GM21447 (cell line): Measurements from ENCODE around the gene NR1H2.
A peak's percentile ranks its signal among the peaks of the same experiment; 100 is the strongest.

Experiments
- ATAC-seq: cut with Tn5 transposase; IDR thresholded peaks from one replicate; pipeline ENCODE4 v1.9.1; 2021; ENCODE audit not compliant: unreplicated experiment

Gene NR1H2

DNA sequence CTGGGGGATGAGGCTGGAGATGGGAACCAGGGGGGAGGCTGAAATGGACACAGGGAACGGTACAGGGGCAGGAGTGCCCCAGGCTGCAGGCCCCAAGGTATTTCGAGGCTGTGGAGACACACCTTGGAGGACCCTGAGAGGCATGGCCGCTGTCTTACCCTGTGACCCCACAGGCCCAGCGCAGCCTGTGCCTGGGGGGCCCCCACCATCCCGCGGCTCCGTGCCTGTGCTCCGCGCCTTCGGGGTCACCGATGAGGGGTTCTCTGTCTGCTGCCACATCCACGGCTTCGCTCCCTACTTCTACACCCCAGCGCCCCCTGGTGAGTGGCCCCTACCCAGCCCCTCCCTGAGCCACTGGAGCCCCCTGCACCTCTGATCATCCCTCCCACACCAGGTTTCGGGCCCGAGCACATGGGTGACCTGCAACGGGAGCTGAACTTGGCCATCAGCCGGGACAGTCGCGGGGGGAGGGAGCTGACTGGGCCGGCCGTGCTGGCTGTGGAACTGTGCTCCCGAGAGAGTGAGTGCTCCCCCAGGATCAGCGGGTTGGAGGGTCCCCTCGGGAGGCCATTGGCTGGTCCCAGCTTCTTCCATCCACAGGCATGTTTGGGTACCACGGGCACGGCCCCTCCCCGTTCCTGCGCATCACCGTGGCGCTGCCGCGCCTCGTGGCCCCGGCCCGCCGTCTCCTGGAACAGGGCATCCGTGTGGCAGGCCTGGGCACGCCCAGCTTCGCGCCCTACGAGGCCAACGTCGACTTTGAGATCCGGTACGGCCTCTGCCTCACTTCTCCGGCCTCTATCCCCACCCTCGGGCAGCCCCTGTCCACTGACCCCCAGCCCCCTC lies 25.6 kb downstream of the NR1H2 start:
- no peak for ATAC-seq

DNA sequence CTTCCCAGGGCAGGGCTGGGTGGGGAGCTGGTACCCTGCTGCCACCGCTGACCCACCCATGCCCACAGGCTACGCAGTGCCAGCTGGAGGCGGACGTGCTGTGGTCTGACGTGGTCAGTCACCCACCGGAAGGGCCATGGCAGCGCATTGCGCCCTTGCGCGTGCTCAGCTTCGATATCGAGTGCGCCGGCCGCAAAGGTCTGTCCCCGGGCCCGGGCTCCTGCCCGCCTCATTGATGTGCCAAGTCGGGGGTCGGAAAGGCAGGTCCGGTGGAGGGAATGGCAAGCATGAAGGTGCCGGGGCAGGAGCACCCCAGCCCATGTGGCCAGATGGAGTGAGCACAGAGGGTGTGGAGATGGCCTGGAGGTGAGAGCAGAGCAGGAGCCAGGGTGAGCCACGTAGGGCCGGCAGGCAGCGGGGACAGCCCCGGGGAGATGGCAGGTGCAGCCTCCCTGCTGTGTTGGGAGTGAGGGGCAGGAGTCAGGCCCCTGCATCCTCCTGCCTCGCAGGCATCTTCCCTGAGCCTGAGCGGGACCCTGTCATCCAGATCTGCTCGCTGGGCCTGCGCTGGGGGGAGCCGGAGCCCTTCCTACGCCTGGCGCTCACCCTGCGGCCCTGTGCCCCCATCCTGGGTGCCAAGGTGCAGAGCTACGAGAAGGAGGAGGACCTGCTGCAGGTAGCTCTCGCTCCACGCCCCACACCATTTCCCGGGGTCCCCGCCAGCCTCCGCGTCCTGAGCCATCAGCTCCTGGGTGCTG lies 26.5 kb downstream of the NR1H2 start:
- ATAC-seq: no peak

DNA sequence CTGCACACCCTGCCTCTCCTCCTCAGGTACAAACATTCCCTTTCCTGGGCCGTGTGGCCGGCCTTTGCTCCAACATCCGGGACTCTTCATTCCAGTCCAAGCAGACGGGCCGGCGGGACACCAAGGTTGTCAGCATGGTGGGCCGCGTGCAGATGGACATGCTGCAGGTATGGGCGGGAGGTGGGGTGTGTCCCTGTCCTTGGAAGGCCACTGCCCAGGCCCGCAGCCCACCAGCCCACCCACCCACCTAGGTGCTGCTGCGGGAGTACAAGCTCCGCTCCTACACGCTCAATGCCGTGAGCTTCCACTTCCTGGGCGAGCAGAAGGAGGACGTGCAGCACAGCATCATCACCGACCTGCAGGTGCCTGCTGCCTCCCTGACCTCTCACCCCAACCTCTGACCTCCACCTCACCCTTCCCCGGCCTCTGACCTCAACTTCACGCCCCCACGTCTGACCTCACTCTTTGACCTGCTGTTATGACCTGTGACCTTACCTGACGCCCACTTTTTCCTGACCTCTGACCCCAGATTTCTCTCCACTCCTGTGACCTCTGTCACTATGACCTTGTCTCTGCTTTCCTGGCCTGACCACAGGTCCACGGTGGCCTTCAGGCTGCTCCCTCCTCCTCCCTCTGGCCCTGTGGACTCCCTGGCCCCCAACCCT lies 30.0 kb downstream of the NR1H2 start:
- ATAC-seq: no peak

DNA sequence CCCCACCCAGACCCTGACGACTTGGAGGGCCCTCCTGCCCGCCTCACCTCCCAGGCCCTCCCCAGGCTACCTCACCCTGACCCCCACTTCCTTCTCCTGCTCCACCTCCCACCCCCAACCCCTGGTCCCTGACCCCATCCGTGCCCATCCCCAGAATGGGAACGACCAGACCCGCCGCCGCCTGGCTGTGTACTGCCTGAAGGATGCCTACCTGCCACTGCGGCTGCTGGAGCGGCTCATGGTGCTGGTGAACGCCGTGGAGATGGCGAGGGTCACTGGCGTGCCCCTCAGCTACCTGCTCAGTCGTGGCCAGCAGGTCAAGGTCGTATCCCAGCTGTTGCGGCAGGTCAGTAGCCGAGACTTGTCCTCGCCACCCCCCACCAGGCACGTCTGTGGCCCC lies 30.6 kb downstream of the NR1H2 start:
- ATAC-seq: no peak

DNA sequence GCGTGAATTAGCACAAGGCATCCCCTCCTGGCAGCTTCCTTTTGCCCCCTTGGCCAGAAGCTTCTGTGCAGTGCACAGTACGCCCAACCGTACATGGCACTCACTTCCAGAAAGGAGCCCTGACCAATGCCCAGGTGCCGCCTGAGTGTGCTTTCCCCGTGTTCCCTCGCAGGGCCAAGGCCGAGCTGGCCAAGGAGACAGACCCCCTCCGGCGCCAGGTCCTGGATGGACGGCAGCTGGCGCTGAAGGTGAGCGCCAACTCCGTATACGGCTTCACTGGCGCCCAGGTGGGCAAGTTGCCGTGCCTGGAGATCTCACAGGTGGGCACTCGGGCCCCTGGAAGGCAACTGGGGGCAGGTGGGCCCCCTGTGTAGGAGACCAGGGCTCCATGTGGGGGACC lies 33.1 kb downstream of the NR1H2 start:
- no peak for ATAC-seq

DNA sequence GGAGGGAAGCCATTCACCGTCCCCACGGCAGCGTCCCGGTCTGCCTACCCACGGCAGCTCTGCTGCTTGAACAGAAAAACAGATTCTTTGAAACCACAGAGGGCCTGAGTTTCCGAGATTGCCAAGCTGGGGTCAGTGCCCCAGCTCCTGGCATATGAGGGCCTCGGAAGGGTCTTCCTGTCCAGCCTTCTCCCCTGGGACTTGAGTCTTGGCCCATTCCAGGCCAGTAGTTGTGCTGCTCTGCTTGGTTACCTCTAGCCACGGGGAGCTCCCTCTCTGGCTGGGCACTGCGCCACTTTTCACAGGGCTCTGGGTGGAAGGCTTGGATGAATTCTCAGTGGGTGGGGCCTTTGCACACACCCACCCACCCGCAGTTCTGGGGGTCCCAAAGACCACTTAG lies 33.9 kb downstream of the NR1H2 start:
- ATAC-seq: no peak

DNA sequence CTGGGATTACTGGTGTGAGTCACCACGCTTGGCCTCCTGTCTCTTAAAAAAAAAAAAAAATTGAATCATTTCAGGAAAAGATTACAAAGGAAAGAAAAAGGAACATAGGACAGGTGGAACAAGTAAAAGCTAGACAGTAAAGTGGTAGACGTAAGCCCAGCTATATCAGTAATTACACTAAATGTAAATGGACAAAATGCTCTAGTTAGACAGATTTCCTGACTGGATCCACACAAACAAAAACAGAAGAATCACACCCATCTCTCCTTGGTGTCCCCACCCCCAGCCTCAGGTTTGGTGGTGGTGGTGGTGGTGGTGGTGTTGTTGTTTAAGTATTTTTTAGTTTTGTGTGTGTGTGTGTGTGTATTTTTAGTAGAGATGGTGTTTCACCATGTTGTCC lies 36.2 kb downstream of the NR1H2 start:
- ATAC-seq: no peak

DNA sequence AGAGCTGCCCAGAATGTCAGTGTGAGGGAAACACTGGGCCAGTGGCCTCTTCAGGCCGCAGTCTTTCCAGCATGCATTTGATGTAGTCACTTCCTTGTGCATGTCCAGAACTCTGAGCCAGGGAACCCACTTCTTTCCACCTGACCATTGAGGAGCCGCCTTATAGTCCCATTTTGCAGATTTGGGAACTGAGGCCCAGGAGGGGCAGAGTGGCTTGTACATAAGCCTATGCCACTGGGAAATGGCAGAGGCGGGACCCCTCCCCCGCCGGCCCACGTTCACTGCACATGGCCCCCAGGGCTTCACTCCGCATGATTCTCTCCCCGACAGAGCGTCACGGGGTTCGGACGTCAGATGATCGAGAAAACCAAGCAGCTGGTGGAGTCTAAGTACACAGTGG lies 36.8 kb downstream of the NR1H2 start:
- no peak for ATAC-seq

DNA sequence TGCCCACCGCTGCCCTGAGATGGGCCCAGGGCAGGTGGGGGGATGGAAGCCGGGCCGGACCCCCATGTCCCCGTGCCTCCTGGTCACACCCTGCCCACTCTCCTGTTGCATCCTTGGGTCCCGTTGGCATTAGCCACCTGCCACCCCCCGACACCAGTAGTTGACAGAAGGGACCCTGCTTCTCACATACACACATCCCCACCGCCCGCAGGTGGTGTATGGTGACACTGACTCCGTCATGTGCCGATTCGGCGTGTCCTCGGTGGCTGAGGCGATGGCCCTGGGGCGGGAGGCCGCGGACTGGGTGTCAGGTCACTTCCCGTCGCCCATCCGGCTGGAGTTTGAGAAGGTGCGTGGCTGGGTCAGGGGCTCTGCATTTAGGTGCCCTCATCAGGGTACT lies 37.3 kb downstream of the NR1H2 start:
- no peak for ATAC-seq

DNA sequence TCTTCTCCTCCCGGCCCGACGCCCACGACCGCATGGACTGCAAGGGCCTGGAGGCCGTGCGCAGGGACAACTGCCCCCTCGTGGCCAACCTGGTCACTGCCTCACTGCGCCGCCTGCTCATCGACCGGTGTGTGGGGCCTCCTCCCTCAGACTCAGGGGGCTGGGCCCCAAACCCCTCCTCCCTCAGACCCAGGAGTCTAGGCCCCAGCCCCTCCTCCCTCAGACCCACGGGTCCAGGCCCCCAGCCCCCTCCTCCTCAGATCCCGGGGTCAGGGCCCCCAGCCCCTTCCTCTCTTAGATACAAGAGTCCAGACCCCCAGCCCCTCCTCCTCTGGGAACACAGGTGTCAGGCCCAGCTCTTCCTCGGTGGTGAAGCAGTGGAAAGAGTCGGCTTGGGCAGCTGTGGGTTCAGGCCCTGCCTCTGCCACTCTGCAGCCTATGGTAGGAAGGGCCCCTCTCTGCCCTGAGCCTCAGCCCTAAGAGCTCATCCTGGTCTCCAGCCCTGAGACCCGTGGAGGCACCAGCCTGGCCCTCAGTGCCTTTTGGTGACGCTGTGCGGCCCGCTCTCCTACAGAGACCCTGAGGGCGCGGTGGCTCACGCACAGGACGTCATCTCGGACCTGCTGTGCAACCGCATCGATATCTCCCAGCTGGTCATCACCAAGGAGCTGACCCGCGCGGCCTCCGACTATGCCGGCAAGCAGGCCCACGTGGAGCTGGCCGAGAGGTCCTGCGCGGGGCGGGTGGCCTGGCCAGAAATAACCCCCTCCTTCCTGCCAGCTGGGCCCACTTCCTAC lies 38.8 kb downstream of the NR1H2 start:
- peak; percentile 23 for ATAC-seq

DNA sequence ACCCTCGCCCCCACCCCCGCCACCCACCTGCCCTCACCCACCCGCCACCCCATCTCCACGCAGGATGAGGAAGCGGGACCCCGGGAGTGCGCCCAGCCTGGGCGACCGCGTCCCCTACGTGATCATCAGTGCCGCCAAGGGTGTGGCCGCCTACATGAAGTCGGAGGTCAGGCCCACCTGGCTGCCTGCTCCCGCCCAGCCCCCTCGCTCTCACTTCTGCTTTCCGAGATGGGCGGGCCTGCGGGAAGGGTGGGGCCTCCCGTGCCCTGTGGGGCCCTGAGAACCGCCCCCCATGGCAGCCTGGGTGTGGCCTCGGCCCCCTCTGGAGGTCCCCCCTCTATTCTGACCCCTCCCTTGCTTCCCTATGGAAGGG lies 39.4 kb downstream of the NR1H2 start:
- ATAC-seq: peak; percentile 39

DNA sequence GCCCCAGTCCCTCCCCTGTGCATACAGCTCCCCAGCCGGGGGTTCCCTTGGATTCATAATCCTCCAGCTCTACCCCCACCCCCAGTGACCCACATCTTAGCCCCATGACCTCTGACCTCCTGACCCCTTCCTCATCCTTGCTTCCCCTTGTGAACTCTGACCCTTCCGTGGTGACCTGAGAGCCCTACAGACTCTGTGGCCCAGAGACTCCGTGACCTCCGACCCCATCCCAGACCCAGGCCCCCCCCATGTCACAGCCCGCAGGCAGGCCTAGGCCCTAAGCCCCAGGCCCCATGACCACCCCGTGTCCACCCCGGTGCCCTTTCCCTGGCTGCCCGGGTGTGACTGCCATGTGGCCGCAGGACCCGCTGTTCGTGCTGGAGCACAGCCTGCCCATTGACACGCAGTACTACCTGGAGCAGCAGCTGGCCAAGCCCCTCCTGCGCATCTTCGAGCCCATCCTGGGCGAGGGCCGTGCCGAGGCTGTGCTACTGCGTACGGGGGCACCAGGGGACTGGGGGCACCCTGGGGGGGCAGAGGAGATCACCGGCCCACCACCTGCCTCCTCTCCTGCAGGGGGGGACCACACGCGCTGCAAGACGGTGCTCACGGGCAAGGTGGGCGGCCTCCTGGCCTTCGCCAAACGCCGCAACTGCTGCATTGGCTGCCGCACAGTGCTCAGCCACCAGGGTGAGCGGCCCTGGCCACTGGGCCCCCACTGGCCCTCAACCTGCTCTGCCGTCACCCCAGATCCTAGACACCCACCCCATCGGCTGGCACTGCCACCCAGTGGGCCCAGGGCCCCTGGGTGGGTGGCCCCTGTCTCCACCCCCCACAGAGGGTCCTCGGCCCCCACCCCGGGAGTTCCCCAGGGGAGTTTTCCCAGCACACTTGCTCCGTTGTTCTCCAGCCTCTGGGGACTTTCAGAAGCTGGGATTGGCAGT lies 40.0 kb downstream of the NR1H2 start:
- ATAC-seq: no peak

DNA sequence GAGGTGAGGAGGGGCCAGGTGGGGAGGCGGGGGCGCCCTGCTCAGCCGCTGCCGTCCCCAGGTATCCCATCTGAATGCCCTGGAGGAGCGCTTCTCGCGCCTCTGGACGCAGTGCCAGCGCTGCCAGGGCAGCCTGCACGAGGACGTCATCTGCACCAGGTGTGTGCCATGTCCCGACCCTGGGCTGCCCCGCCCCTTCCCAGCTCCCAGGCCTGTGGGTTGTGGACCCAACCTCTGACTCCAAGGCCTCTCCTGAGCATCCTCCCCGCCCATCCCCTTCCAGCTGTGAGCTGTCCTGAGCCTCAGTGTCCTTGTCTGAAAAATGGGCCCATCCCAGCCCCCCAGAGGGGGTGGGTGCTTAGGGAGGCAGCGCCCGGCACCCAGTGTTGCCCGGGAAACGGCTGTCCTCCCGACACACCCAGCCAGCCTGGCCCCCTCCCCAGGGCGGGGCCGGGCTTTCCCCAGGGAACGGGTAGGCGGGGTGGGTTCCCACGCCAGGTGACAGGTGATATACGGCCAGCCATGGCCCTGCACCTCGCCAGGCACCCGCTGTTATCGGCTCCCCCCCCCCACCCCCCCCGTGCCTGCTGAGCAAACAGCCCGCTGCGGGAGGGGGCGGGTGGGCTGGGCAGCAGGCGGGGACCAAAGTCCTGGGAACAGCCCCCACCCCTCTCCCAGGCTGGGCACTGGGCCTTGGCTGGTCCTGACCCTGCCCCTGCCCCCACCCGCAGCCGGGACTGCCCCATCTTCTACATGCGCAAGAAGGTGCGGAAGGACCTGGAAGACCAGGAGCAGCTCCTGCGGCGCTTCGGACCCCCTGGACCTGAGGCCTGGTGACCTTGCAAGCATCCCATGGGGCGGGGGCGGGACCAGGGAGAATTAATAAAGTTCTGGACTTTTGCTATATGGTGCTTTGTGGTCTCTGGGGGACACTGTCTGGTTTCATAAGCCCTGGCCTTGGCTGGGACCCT lies 41.1 kb downstream of the NR1H2 start:
- no peak for ATAC-seq

DNA sequence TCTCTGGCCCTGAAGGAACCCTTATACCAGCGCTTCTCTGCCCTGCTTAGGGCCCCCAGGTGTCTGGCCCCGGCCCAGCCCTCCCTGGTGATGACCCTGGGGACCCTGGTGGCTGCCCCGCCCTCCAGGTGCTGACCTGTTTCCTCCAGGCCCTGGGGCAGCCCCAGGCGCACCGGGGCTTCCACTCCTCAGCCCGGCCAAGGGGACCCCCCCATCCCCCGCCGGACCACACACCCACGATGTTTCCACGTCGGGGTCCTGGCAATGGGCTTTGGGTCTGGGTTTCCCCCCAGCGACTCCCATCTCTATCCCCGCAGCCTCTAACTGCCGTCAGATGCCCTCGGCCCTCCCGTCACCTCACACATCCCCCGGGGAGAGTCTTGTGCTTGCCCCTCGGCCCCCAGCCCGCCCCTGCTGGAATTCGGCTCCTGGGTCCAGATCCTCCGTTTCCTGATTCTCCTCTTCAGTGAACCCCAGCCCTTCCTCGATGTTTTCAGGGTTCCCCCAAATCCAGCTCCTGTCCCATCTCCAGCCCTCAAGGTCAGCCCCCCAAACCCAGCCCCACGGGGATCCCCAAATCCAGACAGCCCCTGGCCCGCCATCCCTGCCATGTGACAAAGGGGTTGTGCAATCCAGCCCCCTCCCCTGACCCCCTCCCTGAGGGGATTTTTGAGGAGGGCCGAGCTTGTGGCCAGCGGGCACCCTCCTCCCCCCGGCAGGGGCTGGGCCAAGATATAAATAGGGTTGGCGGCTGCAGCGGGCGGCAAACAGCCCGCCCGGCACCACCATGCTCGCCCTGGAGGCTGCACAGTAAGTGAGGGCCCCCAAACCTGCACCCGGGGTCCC lies 42.1 kb downstream of the NR1H2 start, which contains the start of gene SPIB:
SPIB (plus strand) TSS at position 763 of the 846 bp plus-strand sequence; CDS start at position 788, 25 bp downstream.
- ATAC-seq: no peak

DNA sequence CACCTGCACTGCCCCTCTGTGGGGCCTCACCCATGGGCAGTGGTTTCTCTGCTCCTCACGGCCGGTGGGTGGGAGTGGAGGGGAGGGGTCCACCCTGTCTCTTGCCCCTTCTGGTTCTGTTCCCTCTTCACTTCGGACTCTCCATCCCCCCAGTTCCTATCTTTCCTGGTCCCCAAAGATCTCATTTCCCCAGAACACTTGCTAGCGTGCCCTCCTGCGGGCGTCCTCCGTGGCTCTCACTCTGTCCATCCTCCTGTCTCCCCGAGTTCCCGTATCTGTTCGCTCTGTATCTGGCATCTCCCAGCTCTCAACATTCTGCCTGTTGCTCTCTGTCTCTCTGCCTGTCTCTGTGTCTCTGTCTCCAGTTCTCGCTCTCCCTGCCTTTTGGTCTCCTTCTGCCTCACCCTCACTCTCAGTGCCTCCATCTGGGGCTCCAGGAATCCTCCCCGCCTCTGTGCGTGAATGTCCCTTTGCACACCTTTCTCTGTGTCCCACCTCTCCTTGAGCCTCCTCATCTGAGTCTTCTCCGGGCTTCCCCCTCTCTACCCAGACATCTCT lies 42.8 kb downstream of the NR1H2 start:
- no peak for ATAC-seq

DNA sequence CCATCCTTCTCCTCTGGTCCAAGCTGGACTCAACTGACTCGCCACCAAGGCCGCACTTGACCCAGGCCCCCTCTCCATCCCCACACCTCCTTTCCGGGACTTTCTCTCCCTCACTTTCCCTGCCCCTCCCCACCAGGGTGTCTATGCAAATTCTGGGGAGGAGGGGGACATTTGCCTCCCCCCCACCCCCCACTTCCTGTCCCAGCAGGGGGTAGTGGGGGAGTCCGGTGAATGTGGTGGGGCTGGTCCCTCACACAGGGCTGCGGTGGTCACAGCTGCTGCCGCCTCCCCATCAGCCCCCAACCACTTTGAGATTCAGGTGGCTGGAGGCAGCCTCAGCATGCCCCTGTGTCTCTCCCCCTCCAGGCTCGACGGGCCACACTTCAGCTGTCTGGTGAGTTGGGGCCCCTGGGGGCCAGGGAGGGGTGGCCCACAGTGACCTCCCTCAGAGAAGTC lies 43.4 kb downstream of the NR1H2 start:
- no peak for ATAC-seq

DNA sequence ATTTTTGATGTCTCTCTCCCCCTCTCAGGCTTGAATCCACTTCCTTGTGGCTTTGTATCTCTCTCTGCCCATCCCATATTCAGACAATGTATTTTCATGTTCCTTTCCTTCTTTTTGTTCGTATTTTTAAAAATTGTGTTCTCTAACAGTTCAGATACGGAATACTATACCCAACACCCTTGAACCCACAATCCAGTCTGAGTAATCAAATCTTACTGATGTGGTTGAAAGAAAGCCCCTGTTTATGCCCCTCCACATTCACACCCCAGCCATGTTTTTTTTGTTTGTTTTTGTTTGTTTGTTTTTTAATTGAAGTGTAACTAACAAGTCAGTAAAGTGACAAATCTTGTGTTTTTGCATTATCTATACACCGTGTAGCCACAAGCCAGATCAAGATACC lies 43.9 kb downstream of the NR1H2 start:
- ATAC-seq: no peak
